BE2C (cell line): ENCODE data around the gene ACKR3.

Experiments used
- DNase-seq: peaks from one replicate; pipeline ENCODE4 v3.0.0-alpha.2; 2020
- H3K27me3 ChIP-seq: fragments of 250-450 bp; sonication (Bioruptor Pico); 2 replicates; pipeline ENCODE4 v1.5.1; 2020; ENCODE audit warnings: mild to moderate bottlenecking
- H3K36me3 ChIP-seq: fragments of 250-450 bp; sonication (Bioruptor Pico); 2 replicates; pipeline ENCODE4 v1.5.1; 2020; ENCODE audit warnings: mild to moderate bottlenecking
- H3K4me1 ChIP-seq: fragments of 250-450 bp; sonication (Bioruptor Pico); 2 replicates; pipeline ENCODE4 v1.5.1; 2020
- H3K4me3 ChIP-seq: 2 replicates; pipeline ENCODE4 v1.5.1; 2011; ENCODE audit warnings: low read depth, low read length
- H3K9me3 ChIP-seq: fragments of 250-450 bp; sonication (Bioruptor Pico); 2 replicates; pipeline ENCODE4 v1.5.1; 2020
- CTCF ChIP-seq: IDR thresholded peaks from 2 replicates; pipeline ENCODE4 v1.5.1; 2012; ENCODE audit warnings: mild to moderate bottlenecking, low read depth, low read length

ACKR3 gene

GRCh38 chr2:236616031-236616430 is 46.4 kb downstream of the ACKR3 start:
- no peak for DNase-seq
- Histone ChIP-seq H3K9me3 (no peaks in the 10 kb centered on the region), H3K36me3 (no peaks in the 10 kb centered on the region), H3K27me3 (peaks cover 9% of the 10 kb centered on the region), H3K4me1 (no peaks in the 10 kb centered on the region), H3K4me3 (no peak overlapping the region)
- TF ChIP-seq CTCF: no peak

- TF ChIP-seq CTCF: no peak
- Histone ChIP-seq H3K9me3 (no peaks in the 10 kb centered on the region), H3K4me1 (no peaks in the 10 kb centered on the region), H3K4me3 (no peak overlapping the region), H3K27me3 (peaks cover 13% of the 10 kb centered on the region), H3K36me3 (no peaks in the 10 kb centered on the region)
- no peak for DNase-seq
Observed at GRCh38 chr2:236616624-236617023, 47.0 kb downstream of the ACKR3 start.

- H3K4me3 ChIP-seq: no peak overlapping the region
- TF ChIP-seq CTCF: no peak
- H3K36me3 ChIP-seq: no peaks in the 10 kb centered on the region
- no peaks in the 10 kb centered on the region for H3K4me1 ChIP-seq
- H3K27me3 ChIP-seq: peaks cover 13% of the 10 kb centered on the region
- H3K9me3 ChIP-seq: no peaks in the 10 kb centered on the region
- DNase-seq: peak; percentile 31
Observed at GRCh38 chr2:236617221-236617737, 47.7 kb downstream of the ACKR3 start.

- H3K9me3 ChIP-seq: no peaks in the 10 kb centered on the region
- H3K4me1 ChIP-seq: no peaks in the 10 kb centered on the region
- no peak for TF ChIP-seq CTCF
- H3K4me3 ChIP-seq: no peak overlapping the region
- H3K36me3 ChIP-seq: no peaks in the 10 kb centered on the region
- no peak for DNase-seq
- peaks cover 13% of the 10 kb centered on the region for H3K27me3 ChIP-seq
Observed at GRCh38 chr2:236617796-236618195, 48.2 kb downstream of the ACKR3 start.

DNA sequence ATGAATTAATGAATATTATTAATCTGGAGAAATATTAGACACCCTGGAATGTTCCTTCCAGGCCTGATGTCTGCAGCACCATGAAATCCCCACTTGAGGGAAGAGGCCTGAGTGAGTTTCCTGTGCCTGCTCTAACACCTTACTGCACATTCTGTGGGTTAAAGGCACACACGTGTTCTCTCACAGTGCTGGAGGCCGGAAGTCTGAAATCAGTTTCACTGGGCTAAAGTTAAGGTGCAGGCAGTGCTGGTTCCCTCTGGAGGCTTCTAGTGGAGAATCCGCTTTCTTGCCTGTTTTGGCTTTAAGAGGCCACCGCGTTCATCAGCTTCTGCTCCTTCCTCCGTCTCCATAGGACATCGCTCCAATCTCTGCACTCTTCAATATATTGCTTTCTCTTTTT is 48.7 kb downstream of the ACKR3 start:
- Histone ChIP-seq H3K4me1 (no peaks in the 10 kb centered on the region), H3K4me3 (no peak overlapping the region), H3K9me3 (no peaks in the 10 kb centered on the region), H3K36me3 (no peaks in the 10 kb centered on the region), H3K27me3 (peaks cover 13% of the 10 kb centered on the region)
- no peak for DNase-seq
- no peak for TF ChIP-seq CTCF

GRCh38 chr2:236619910-236620612 is 50.4 kb downstream of the ACKR3 start:
- no peaks in the 10 kb centered on the region for H3K36me3 ChIP-seq
- no peaks in the 10 kb centered on the region for H3K9me3 ChIP-seq
- peaks cover 8% of the 10 kb centered on the region; the same call in 1 of the 2 replicates for H3K27me3 ChIP-seq
- DNase-seq: no peak
- no peaks in the 10 kb centered on the region for H3K4me1 ChIP-seq
- H3K4me3 ChIP-seq: no peak overlapping the region
- no peak for TF ChIP-seq CTCF
